Adipocyte (in vitro differentiated cells): ENCODE measurements around the gene CA12.

Source experiments
- DNase-seq: peaks from one replicate; pipeline ENCODE4 v3.0.0-alpha.2; 2015; ENCODE audit warnings: low read depth
- H3K27me3 ChIP-seq: replicated peaks from 2 replicates; pipeline ENCODE4 v1.7.0; 2013; ENCODE audit warnings: mild to moderate bottlenecking, low read length, moderate library complexity; ENCODE audit not compliant: control insufficient read depth, insufficient read depth
- H3K36me3 ChIP-seq: 2 replicates; pipeline ENCODE4 v1.7.0; 2013; ENCODE audit warnings: low read length, mild to moderate bottlenecking, moderate library complexity; ENCODE audit not compliant: control insufficient read depth, insufficient read depth, severe bottlenecking
- H3K4me1 ChIP-seq: 2 replicates; pipeline ENCODE4 v1.7.0; 2013; ENCODE audit warnings: mild to moderate bottlenecking, low read length, moderate library complexity; ENCODE audit not compliant: control insufficient read depth, insufficient read depth
- H3K4me3 ChIP-seq: 2 replicates; pipeline ENCODE4 v1.7.0; 2013; ENCODE audit warnings: mild to moderate bottlenecking, low read length, moderate library complexity
- H3K9ac ChIP-seq: 2 replicates; pipeline ENCODE4 v1.7.0; 2013; ENCODE audit warnings: mild to moderate bottlenecking, low read length, moderate library complexity
- H3K9me3 ChIP-seq: 2 replicates; pipeline ENCODE4 v1.7.0; 2013; ENCODE audit warnings: mild to moderate bottlenecking, low read length, moderate library complexity; ENCODE audit not compliant: control insufficient read depth

Gene CA12

GRCh38 chr15:63414474-63415120, 33.0 kb upstream of the CA12 start:
- Histone ChIP-seq H3K27me3 (no peaks in the 10 kb centered on the region), H3K4me3 (no peak overlapping the region), H3K9ac (no peak overlapping the region), H3K36me3 (no peaks in the 10 kb centered on the region), H3K9me3 (no peaks in the 10 kb centered on the region), H3K4me1 (no peaks in the 10 kb centered on the region)
- no peak for DNase-seq

GRCh38 chr15:63412551-63412950, 30.9 kb upstream of the CA12 start:
- Histone ChIP-seq H3K4me1 (no peaks in the 10 kb centered on the region), H3K9me3 (no peaks in the 10 kb centered on the region), H3K4me3 (no peak overlapping the region), H3K36me3 (no peaks in the 10 kb centered on the region), H3K9ac (no peak overlapping the region), H3K27me3 (no peaks in the 10 kb centered on the region)
- DNase-seq = no peak

DNA sequence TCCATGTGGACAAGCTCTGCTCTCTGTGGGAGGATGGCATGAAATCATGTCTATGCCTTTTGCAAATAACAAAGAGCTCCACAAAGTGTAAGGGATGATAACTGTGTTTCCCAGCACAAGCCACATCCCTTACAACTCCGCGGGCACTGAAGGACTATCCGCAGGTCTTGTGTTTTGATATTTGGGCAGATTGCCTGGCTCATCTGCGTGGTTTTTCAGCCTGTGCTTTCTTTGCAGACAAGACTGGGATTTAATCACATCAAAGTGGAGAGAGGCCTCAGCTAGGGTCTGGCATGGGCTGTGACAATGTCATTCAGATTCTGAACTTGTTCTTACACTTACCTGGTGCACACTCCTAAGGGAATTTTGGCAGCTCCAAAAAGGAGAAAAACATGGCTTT, 30.2 kb upstream of the CA12 start:
- no peaks in the 10 kb centered on the region for H3K36me3 ChIP-seq
- no peaks in the 10 kb centered on the region for H3K4me1 ChIP-seq
- no peak overlapping the region for H3K9ac ChIP-seq
- no peak for DNase-seq
- no peaks in the 10 kb centered on the region for H3K27me3 ChIP-seq
- H3K4me3 ChIP-seq = no peak overlapping the region
- no peaks in the 10 kb centered on the region for H3K9me3 ChIP-seq

DNA sequence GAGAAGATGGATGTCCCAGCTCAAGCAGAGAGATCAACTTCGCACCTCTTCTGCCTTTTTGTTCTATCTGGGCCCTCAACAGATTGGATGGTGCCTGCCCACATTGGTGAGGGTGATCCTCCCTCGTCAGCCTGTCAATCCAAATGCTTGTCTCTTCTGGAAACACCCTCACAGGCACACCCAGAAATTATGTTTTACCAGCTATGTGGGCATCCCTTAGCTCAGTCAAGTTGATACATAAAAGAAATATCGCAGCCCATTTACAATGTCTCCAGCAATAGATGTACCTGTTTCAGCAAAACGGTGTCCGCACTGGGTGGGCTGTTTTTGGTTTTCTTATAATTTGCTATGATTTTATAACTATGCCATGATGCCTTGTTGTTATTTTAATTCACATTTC, 27.5 kb upstream of the CA12 start:
- Histone ChIP-seq H3K27me3 (no peaks in the 10 kb centered on the region), H3K36me3 (no peaks in the 10 kb centered on the region), H3K4me1 (no peaks in the 10 kb centered on the region), H3K4me3 (no peak overlapping the region), H3K9me3 (no peaks in the 10 kb centered on the region), H3K9ac (no peak overlapping the region)
- no peak for DNase-seq

- Histone ChIP-seq H3K4me1 (no peaks in the 10 kb centered on the region), H3K9me3 (no peaks in the 10 kb centered on the region), H3K27me3 (no peaks in the 10 kb centered on the region), H3K36me3 (no peaks in the 10 kb centered on the region), H3K4me3 (no peak overlapping the region), H3K9ac (no peak overlapping the region)
- DNase-seq = no peak
Observed at GRCh38 chr15:63408524-63408923, 26.9 kb upstream of the CA12 start.

DNA sequence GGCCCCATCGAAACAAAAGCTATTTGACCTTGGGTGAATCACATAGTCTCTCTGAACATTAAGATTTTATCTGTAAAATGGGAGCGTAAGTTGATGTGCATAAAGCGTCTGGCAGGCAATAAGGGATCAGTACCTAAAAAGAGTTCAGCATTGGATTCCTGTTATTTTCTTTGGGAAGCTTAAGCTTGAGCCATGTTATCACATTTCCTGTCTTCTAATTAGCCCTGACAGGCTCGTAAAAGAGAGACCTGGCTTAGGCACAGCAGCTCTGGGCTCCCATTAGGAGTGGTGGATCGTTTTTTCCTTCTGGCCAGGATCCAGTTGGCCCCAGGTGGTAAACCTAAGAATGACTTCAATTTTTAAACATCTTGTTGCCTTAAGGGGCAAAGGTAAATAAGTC, 26.0 kb upstream of the CA12 start:
- Histone ChIP-seq H3K4me1 (no peaks in the 10 kb centered on the region), H3K27me3 (no peaks in the 10 kb centered on the region), H3K9me3 (no peaks in the 10 kb centered on the region), H3K4me3 (no peak overlapping the region), H3K36me3 (no peaks in the 10 kb centered on the region), H3K9ac (no peak overlapping the region)
- no peak for DNase-seq

DNA sequence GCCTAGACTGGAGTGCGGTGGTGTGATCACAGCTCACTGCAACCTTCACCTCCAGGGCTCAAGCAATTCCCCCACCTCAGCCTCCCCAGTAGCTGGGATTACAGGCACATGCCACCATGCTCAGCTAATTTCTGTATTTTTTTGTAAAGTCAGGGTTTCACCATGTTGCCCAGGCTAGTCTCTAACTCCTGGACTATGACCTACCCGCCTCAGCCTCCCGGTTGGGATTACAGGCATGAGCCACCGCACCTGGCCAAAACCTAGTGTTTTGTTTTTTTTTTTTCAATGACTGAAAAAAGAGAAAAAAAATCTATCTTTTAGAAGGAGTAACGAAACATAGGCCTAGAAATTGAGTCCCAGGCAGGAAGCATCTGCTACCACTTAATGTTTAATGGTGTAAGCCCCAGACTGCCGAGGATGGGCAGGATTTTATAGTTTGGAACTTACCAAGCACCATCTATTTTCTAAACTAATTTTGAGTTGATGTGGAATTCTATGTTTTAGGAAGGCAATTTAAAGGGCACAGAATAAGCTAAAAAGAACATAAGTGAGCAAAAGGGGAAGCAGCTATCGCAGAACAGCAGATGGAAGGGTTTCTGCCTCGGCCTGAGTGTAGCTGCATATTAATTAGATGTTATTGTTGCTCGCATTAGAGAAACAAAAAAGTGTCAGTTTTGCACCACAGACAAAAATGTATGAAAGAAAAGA, 24.2 kb upstream of the CA12 start:
- no peaks in the 10 kb centered on the region for H3K27me3 ChIP-seq
- no peak overlapping the region for H3K4me3 ChIP-seq
- H3K4me1 ChIP-seq = no peaks in the 10 kb centered on the region
- H3K9me3 ChIP-seq = no peaks in the 10 kb centered on the region
- no peak overlapping the region for H3K9ac ChIP-seq
- no peaks in the 10 kb centered on the region for H3K36me3 ChIP-seq
- no peak for DNase-seq

DNA sequence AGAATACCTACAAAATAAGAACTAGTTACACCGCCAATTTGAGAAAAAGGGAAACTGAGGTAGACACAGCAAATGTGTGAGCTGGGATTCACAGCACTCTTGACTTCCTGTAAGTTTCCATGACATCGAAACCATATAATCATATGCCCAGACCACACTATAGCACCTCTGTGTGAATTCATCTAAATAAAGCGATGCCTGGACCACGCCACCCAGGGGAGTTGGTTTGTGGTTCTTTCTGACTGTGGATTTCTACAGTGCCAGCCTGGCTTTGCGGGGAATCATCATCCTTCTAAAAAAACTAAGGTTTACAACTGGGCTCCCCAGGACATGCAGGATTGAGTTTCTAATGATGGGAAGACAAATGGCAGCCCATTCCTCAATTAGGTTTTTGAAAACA, 23.5 kb upstream of the CA12 start:
- Histone ChIP-seq H3K27me3 (no peaks in the 10 kb centered on the region), H3K36me3 (no peaks in the 10 kb centered on the region), H3K9me3 (no peaks in the 10 kb centered on the region), H3K9ac (peak overlapping the region; percentile 32), H3K4me1 (no peaks in the 10 kb centered on the region), H3K4me3 (no peak overlapping the region)
- DNase-seq = no peak

GRCh38 chr15:63403254-63403945, 21.8 kb upstream of the CA12 start:
- no peaks in the 10 kb centered on the region for H3K9me3 ChIP-seq
- H3K36me3 ChIP-seq = no peaks in the 10 kb centered on the region
- no peaks in the 10 kb centered on the region for H3K27me3 ChIP-seq
- H3K4me3 ChIP-seq = no peak overlapping the region
- H3K4me1 ChIP-seq = peaks cover 6% of the 10 kb centered on the region
- no peak overlapping the region for H3K9ac ChIP-seq
- DNase-seq = no peak

- H3K4me3 ChIP-seq = no peak overlapping the region
- no peaks in the 10 kb centered on the region for H3K27me3 ChIP-seq
- H3K9me3 ChIP-seq = no peaks in the 10 kb centered on the region
- no peaks in the 10 kb centered on the region for H3K36me3 ChIP-seq
- peak; percentile 80 for DNase-seq
- peaks cover 6% of the 10 kb centered on the region for H3K4me1 ChIP-seq
- H3K9ac ChIP-seq = no peak overlapping the region
Observed at GRCh38 chr15:63402498-63403253, 21.0 kb upstream of the CA12 start.
